WTC11 (cell line): ENCODE measurements around the gene FAM204A.

ENCODE experiments used
- CREM ChIP-seq: sonication (generic); formaldehyde crosslinking; IDR thresholded peaks from 2 replicates; pipeline ENCODE4 v1.8.1; 2022; ENCODE audit warnings: mild to moderate bottlenecking, missing genetic modification reagents, moderate library complexity
- ELF4 ChIP-seq: sonication (generic); formaldehyde crosslinking; IDR thresholded peaks from 2 replicates; pipeline ENCODE4 v1.8.1; 2022; ENCODE audit warnings: low read depth, mild to moderate bottlenecking, moderate library complexity, missing genetic modification reagents
- ESRRA ChIP-seq: sonication (generic); formaldehyde crosslinking; IDR thresholded peaks from 2 replicates; pipeline ENCODE4 v1.8.1; 2022; ENCODE audit warnings: mild to moderate bottlenecking, missing genetic modification reagents, borderline replicate concordance
- GABPB1 ChIP-seq: sonication (generic); formaldehyde crosslinking; IDR thresholded peaks from 2 replicates; pipeline ENCODE4 v1.8.1; 2023; ENCODE audit warnings: mild to moderate bottlenecking, missing genetic modification reagents
- NFE2L1 ChIP-seq: sonication (generic); formaldehyde crosslinking; IDR thresholded peaks from 2 replicates; pipeline ENCODE4 v1.8.1; 2023; ENCODE audit warnings: missing genetic modification reagents
- SMAD3 ChIP-seq: sonication (generic); formaldehyde crosslinking; IDR thresholded peaks from 2 replicates; pipeline ENCODE4 v1.8.0; 2022; ENCODE audit warnings: missing genetic modification reagents, mild to moderate bottlenecking, borderline replicate concordance
- SP1 ChIP-seq: sonication (generic); formaldehyde crosslinking; conservative IDR thresholded peaks from 2 replicates; pipeline ENCODE4 v1.8.1; 2022; ENCODE audit warnings: missing genetic modification reagents
- TP53 ChIP-seq: sonication (generic); formaldehyde crosslinking; IDR thresholded peaks from 2 replicates; pipeline ENCODE4 v1.8.1; 2023; ENCODE audit warnings: mild to moderate bottlenecking, missing genetic modification reagents
- ZBTB21 ChIP-seq: sonication (generic); formaldehyde crosslinking; IDR thresholded peaks from 2 replicates; pipeline ENCODE4 v1.8.1; 2023; ENCODE audit warnings: mild to moderate bottlenecking, missing genetic modification reagents, borderline replicate concordance
- ZNF232 ChIP-seq: sonication (generic); formaldehyde crosslinking; IDR thresholded peaks from 2 replicates; pipeline ENCODE4 v1.8.0; 2022; ENCODE audit warnings: mild to moderate bottlenecking, missing genetic modification reagents
- ZNF263 ChIP-seq: sonication (generic); formaldehyde crosslinking; IDR thresholded peaks from 2 replicates; pipeline ENCODE4 v1.8.1; 2022; ENCODE audit warnings: low read depth, mild to moderate bottlenecking, moderate library complexity, missing genetic modification reagents
- TF ChIP-seq, protein P1 (sequence below): sonication (generic); formaldehyde crosslinking; IDR thresholded peaks from 2 replicates; pipeline ENCODE4 v1.8.0; 2022; ENCODE audit warnings: mild to moderate bottlenecking, missing genetic modification reagents
- TF ChIP-seq, protein P2 (sequence below): fragments of 200-600 bp; IDR thresholded peaks from 2 replicates; pipeline ENCODE4 v1.8.0; 2022; ENCODE audit warnings: antibody characterized with exemption
- TF ChIP-seq, protein P3 (sequence below): sonication (generic); formaldehyde crosslinking; IDR thresholded peaks from 2 replicates; pipeline ENCODE4 v1.8.1; 2023; ENCODE audit warnings: mild to moderate bottlenecking, missing genetic modification reagents, moderate library complexity

DNA sequence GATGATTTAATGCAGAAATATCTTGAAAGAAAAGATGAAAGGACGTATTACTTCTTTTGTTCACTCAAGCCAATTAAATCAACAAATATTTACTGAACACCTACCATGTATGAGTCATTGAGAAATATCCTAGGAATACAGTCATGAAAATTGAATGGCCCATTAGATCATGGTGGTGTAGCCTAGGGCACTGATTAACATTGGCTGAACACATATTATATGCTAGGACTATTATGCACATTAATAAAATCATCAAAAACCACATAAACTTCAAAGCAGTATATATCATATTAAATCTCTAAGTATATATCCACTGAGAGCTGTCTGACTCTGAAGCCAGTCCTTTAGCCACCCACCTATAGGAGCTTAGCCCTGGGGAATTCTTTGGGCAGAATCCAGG is 41.8 kb downstream of the FAM204A start:
- TF ChIP-seq, protein P1, sequence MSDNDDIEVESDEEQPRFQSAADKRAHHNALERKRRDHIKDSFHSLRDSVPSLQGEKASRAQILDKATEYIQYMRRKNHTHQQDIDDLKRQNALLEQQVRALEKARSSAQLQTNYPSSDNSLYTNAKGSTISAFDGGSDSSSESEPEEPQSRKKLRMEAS (CRISPR knock-in tag): no peak
- TF ChIP-seq SMAD3 (no peak), ZNF232 (CRISPR knock-in tag) (no peak), NFE2L1 (CRISPR knock-in tag) (no peak), ZBTB21 (CRISPR knock-in tag) (no peak), SP1 (CRISPR knock-in tag) (no peak), ELF4 (no peak), GABPB1 (CRISPR knock-in tag) (no peak), TP53 (no peak), CREM (CRISPR knock-in tag) (no peak), ZNF263 (CRISPR knock-in tag) (no peak), ESRRA (no peak)
- TF ChIP-seq, protein P2, sequence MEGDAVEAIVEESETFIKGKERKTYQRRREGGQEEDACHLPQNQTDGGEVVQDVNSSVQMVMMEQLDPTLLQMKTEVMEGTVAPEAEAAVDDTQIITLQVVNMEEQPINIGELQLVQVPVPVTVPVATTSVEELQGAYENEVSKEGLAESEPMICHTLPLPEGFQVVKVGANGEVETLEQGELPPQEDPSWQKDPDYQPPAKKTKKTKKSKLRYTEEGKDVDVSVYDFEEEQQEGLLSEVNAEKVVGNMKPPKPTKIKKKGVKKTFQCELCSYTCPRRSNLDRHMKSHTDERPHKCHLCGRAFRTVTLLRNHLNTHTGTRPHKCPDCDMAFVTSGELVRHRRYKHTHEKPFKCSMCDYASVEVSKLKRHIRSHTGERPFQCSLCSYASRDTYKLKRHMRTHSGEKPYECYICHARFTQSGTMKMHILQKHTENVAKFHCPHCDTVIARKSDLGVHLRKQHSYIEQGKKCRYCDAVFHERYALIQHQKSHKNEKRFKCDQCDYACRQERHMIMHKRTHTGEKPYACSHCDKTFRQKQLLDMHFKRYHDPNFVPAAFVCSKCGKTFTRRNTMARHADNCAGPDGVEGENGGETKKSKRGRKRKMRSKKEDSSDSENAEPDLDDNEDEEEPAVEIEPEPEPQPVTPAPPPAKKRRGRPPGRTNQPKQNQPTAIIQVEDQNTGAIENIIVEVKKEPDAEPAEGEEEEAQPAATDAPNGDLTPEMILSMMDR: no peak
- TF ChIP-seq, protein P3, sequence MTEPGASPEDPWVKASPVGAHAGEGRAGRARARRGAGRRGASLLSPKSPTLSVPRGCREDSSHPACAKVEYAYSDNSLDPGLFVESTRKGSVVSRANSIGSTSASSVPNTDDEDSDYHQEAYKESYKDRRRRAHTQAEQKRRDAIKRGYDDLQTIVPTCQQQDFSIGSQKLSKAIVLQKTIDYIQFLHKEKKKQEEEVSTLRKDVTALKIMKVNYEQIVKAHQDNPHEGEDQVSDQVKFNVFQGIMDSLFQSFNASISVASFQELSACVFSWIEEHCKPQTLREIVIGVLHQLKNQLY (CRISPR knock-in tag): no peak
